ENCODE data around the gene UTP4. TPM values are rescaled to one million over a fixed set of nuclear protein-coding genes. Genes with fewer than 3 reads are reported as not detected.
A peak's percentile ranks its signal among the peaks of the same experiment; 100 is the strongest.

Gene UTP4
- total and polyA plus RNA-seq, 10 donors, result 12.6 to 37.9 (median 17.1) TPM

DNA sequence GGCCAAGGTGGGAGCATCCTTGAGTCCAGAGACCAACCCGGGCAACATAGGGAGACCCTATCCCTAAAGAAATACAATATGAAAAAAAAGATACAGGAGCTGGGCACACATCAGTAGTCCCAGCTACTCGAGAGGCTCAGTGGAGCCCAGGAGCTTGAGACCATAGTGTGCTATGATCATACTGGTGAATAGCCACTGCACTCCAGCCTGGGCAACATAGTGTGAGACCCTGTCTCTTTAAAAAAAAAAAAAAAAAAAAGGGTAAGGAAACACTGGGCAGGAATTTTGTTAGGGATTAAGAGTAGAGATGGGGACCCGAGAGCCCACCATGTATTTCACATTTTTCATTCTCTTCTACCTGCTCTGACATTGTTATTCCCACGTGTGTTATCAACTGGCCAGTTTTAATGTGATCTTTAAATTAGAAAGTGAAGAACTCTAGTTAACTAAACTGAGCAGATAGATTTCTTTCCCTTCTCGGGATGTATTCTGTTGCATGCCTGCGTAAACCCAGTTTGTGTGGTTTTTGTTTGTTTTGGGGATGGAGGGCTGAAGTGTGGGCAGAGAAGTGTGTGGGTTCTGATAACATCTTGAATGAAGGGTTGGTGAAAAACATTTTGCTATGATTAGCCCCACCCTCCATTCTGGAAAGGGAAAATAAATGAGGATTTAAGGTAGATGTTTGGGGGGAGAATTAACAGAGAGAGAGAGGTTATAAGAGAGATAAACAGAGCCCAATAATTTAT, 37.3 kb downstream of the UTP4 start:
- Histone ChIP-seq H3K36me3 (peaks cover 0 to 58% (median 34%) of the 10 kb centered on the region in 6 donors), H3K27me3 (replicated peaks in 1 of 7) (no peaks in the 10 kb centered on the region), H3K27ac (peak overlapping the region in 1 of 8 donors; percentile 83), H3K4me3 (no peak overlapping the region), H3K9me3 (no peaks in the 10 kb centered on the region), H3K4me1 (peaks cover 7 to 61% (median 40%) of the 10 kb centered on the region in 6 donors)
- intact Hi-C loops (cut with DNase I; ENCODE audit: low total_unique reads), result no loop called here
- DNase-seq, result no peak
- no peak for TF ChIP-seq POLR2AphosphoS5 (IDR thresholded peaks at IDR 0.05)
- TF ChIP-seq, protein P1, sequence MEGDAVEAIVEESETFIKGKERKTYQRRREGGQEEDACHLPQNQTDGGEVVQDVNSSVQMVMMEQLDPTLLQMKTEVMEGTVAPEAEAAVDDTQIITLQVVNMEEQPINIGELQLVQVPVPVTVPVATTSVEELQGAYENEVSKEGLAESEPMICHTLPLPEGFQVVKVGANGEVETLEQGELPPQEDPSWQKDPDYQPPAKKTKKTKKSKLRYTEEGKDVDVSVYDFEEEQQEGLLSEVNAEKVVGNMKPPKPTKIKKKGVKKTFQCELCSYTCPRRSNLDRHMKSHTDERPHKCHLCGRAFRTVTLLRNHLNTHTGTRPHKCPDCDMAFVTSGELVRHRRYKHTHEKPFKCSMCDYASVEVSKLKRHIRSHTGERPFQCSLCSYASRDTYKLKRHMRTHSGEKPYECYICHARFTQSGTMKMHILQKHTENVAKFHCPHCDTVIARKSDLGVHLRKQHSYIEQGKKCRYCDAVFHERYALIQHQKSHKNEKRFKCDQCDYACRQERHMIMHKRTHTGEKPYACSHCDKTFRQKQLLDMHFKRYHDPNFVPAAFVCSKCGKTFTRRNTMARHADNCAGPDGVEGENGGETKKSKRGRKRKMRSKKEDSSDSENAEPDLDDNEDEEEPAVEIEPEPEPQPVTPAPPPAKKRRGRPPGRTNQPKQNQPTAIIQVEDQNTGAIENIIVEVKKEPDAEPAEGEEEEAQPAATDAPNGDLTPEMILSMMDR (IDR thresholded peaks at IDR 0.05 in 8 of 11, conservative IDR thresholded peaks at IDR 0.05 in 3 of 11), result no peak
- TF ChIP-seq POLR2A (IDR thresholded peaks at IDR 0.05), result no peak
- 89 to 97% (median 93%) methylated on average over 6 of the region's 6 CpGs for WGBS, 5 donors

DNA sequence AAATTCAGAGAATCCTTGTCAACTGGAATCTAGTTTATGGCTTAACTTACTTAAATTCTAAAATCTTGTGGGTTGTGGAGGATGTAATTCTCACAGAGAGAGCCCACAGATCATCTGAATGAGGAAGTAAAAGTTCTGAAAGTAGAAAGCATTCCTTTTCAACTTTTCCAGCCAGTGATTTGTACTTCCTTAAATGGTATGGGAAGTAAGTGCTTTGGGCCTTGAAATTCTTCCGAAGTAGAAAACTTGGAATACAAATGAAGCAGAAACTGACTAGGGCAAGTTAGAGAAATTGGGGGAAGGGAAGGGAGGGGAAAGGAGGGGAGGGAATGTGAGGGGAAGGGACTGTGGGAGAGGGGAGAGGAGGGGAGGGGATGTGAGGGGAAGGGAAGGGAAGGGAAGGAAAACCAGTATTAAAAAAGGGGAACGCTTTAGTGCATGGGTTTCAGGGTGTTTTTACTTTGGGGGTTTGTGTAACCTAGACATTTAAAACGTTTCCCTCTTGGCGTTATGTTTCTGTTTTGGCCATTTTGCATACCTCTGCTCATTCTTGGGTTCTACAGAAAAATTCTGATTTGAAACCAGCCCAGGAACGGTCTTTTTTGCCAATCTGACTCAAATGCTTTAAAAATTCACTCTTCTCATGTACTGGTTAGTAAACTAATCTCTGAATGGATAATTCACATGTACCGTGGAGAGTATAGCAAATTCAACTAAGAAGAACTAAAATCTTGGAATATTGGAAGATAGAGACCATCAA, 39.1 kb downstream of the UTP4 start:
- no peak overlapping the region for H3K4me3 ChIP-seq
- DNase-seq, result no peak
- no peaks in the 10 kb centered on the region for H3K27me3 ChIP-seq (replicated peaks in 1 of 7)
- 35 to 47% (median 42%) methylated on average over 6 of the region's 6 CpGs for WGBS, 5 donors
- TF ChIP-seq, protein P1 (IDR thresholded peaks at IDR 0.05 in 8 of 11, conservative IDR thresholded peaks at IDR 0.05 in 3 of 11), result no peak
- no peak for TF ChIP-seq POLR2AphosphoS5 (IDR thresholded peaks at IDR 0.05)
- TF ChIP-seq POLR2A (IDR thresholded peaks at IDR 0.05), result no peak
- intact Hi-C loops (cut with DNase I; ENCODE audit: low total_unique reads), result no loop called here
- peaks cover 0 to 40% (median 21%) of the 10 kb centered on the region in 6 donors for H3K36me3 ChIP-seq
- peaks cover 7 to 55% (median 33%) of the 10 kb centered on the region in 6 donors for H3K4me1 ChIP-seq
- H3K27ac ChIP-seq, result peak overlapping the region; percentile 6 to 83 (median 62)
- H3K9me3 ChIP-seq, result no peaks in the 10 kb centered on the region

DNA sequence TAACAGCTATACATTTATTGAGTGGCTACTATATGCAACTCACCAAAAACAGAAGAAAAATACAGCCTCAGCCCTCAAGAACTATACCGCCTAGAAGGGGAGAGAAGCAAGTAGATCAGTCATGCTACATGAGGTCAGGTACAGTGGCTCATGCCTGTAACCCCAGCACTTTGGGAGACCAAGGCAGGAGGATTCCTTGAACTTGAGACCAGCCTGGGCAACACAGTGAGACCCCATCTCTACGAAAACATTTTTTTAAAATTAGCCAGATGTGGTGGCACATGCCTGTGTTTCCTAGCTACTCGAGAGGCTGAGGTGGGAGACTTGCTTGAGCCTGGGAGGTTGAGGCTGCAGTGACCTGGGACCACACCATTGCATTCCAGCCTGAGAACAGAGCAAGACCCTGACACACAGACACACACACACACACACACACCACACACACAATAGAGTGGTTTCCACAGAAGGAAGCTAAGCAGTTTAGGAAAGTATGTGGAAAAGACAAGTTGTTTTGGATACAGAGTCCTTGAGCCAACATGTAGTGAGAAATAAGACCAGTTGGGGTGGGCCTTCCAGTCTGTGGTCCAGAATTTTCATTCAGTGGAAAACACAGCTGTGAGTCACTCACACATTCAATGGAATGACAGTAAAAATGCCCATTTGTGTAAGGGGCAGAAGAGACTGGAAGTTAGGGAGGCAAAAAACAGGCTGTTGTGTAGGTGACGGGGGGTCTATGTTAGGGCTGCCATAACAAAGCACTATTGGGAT, 43.8 kb downstream of the UTP4 start:
- Histone ChIP-seq H3K4me1 (peaks cover 9 to 57% (median 37%) of the 10 kb centered on the region in 6 donors), H3K4me3 (no peak overlapping the region), H3K27me3 (replicated peaks in 1 of 7) (no peaks in the 10 kb centered on the region), H3K9me3 (no peaks in the 10 kb centered on the region), H3K27ac (no peak overlapping the region), H3K36me3 (no peaks in the 10 kb centered on the region)
- intact Hi-C loops (cut with DNase I; ENCODE audit: low total_unique reads), result no loop called here
- DNase-seq, result no peak
- 94 to 99% (median 97%) methylated on average over 3 to 4 of the region's 4 CpGs for WGBS, 5 donors
- TF ChIP-seq POLR2A (IDR thresholded peaks at IDR 0.05), result no peak
- TF ChIP-seq, protein P1 (IDR thresholded peaks at IDR 0.05 in 8 of 11, conservative IDR thresholded peaks at IDR 0.05 in 3 of 11), result no peak
